ENCODE data around the gene ATAD2B.
"Not testable (repeated sequence)": the region's sequence is repeated elsewhere in the genome, so short reads cannot be mapped to it uniquely, and the experiment has no call there.

ATAD2B gene

DNA sequence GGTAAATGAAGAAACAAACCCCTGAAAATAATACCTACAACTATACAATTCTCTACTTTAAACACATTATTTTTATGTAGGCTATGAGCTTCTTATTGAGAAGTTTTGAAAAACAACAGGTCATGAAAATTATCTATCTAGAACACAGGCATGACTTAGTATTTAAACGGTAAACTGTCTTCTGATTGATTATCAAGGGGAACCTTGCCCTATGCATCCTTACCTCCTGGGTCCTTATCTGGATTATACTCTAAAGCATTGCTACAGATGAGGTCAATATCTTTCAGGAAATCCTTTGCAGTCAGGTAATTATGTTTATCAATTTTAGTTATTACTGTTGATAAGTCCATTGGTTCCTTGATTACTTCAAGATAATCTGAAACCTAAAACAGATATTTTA is 144.3 kb downstream of the ATAD2B start:
- DNase-seq, result no peak

DNA sequence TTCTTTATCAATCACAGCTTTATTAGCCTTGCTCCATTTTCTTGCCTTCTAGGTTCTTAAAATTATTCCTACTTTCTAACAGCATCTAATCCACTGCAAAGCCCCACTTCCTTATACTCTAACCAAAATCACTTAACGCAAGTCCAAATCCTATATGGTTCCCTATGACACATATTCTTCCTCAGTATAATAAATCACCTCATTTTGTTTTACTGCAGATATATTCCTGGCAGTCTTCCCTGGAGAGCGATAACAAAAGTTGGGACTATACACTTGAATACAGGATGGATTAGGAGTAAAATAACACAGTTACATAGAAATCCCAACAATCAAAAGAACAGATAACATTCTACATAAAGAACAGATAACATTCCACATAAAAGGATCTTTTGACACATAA is 144.8 kb downstream of the ATAD2B start:
- DNase-seq, result no peak

GRCh38 chr2:23780465-23780864 is 146.5 kb downstream of the ATAD2B start:
- DNase-seq, result not testable (repeated sequence)

- no peak for DNase-seq
These were observed 149.1 kb downstream of the ATAD2B start for GRCh38 chr2:23777826-23778225.

DNA sequence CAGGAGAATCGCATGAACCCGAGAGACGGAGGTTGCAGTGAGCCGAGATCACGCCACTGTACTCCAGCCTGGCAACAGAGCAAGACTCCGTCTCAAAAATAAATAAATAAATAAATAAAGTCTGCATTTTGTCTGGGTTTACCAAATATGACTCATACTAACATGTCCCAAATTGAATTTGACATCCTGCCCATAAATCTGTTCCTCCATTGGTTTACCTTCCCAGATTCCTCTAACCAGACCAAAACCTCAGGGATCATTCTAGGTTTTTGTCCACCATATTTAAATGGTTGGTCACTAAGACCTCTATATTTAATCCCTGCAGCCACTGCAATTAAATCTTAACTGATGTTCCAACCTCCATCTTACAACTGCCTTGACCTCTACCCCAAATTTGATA is 150.9 kb downstream of the ATAD2B start:
- no peak for DNase-seq

DNA sequence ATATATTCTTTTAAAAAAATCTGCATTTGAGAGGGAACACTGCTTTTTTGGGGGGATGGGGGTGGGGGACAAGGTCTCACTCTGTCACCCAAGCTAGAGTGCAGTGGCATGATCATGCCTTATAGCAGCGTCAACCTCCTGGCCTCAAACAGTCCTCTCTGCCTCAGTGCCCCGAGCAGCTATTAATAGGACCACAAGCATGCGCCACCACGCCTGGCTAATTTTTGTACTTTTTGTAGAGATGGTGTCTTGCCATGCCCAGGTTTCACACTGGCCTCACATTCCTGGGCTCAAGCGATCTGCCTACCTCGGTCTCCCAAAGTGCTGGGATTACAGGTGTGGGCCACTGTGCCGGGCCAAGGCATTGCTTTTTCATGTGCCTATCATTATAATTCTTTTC is 154.2 kb downstream of the ATAD2B start:
- DNase-seq, result no peak

DNA sequence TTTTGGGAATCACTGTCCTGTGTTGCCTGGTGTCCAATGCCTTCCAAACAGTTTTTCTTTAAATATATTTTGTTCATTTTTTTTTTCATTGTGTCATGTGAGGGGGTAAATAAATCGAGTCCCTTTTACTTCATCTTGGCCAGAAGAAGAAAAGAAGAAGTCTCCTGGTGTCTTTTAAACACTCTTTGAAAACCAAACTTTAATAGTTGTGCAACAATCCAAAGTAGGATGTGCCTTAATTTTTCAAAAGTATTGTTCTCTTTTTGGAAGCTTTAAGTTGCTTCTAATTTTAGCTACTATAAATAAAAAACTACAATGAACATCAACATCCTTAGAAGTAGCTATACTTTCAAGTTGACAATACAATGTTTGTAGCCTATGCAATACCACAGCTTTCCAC is 154.9 kb downstream of the ATAD2B start:
- DNase-seq, result no peak

- no peak for DNase-seq
These were observed 157.6 kb downstream of the ATAD2B start for GRCh38 chr2:23769364-23769763.

GRCh38 chr2:23767876-23768621 is 158.9 kb downstream of the ATAD2B start:
- no peak for DNase-seq

DNA sequence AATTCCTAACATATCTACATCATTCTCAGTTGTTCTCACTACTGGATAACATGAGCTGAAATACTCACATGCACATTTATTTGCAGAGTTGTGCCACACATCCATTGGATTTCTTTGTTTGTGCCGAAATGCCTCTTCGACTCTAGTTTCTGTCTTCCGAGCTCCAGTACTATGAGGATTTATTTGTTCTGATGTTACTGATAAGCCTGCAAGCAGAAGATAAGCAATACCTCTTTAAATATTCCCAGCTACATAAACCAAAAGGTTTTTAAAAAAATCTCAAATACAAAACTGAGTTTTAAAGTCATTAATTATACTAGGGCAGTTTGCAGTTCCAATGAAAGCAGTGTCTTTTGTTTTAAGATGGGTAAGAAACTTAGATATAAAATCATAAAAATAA is 164.8 kb downstream of the ATAD2B start:
- DNase-seq, result no peak

GRCh38 chr2:23761638-23762037 is 165.3 kb downstream of the ATAD2B start:
- no peak for DNase-seq

DNA sequence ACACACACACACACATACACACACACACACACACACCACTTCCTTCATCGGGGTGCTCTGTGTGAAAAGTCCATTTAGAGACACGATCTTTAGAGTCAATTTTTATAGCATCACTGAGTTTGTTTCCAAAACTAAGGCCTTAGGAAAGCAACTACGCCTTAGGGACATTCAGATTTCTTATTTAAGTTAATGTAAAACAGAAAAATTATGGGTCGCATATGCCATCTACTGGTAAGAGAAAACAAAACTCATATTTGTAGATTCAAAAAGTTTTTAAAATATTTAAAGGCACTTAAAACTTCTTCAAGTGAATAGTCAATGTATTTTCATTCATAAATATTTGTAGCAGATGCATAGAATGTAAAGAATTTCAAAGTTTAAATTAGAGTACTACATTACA is 166.2 kb downstream of the ATAD2B start:
- no peak for DNase-seq

- peak; percentile 8 for DNase-seq
These were observed 169.1 kb downstream of the ATAD2B start for GRCh38 chr2:23757686-23758433.

DNA sequence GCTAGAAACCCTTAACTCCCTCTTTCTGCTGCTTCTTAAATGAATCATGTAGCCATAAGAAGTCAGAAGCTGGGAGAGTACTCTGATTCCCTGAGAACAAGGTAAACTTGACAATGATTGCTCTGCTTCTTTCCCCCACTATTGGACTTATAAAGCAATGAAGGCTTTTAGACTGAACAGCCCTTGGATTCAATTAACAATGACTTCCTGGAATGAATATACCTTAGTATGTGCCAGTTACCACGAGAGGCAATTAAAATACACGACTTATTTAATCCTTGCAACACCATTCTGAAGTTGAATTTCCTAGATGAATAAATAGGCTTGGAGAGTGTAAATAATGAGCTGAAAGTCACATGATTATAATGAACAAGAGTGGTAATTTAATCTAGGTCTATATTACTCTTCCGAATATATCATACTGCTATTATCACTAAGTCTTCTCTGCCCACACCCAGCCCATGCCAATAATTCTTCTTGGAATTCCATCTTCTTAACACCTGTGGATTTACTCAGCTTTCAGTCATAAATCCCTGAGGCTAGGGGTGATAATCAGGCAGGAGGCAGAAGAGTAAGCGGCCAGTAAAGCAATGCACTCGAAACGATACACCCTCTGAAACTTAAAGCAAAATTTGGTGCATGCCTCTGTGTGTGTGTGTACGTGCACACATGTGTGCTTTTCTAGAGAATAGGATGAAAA is 170.2 kb downstream of the ATAD2B start:
- DNase-seq, result no peak

DNA sequence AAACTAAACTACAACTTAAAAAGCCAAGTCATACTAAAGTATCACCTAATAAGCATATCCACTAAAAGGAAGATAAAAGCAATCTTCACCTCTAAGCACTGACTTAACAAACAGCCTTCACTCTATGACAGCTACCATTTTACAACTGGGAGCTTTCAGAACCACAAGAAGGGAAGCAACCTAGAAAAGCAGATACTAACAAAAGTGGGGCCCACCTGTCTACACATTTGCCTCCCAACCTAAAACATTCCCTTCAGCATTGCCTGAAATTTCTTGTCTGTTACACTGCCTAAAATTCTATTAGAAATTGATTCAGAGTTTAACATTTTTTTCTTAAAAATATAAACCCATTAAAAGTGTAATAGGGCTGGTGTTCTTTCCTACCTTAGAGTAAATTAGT is 172.0 kb downstream of the ATAD2B start:
- no peak for DNase-seq

DNA sequence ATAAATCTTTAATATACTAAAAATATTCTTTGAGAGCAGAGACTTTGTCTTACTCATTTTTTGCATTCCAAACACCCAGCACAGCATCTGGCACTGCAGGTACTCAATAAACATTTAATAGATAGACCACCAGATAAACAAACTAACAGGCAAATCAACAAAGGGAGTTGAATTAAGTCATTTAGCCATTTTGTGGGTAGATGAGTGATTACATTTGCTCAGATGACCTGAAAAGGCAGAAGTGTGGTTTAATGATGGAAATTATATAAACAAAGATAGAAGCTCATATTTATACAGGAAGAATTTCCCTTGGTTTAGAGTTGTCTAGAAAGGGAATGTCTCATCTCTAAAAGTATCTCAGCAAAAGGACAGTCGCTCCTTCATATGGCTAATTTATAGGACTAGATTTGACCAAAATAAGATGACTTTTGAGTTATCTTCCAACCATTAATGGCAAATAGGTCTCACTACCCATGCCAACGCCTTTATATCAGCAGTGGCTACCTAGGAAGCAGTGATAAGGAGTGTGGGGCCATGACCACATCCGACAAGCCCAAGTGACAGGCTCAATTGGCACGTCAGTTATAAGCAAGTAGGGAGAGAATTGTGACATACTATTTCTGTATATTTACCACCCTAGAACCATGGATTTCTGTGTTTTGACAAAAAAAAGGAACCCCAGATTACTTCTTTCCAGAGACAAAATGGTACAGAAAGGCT is 173.5 kb downstream of the ATAD2B start:
- no peak for DNase-seq

- no peak for DNase-seq
These were observed 175.1 kb downstream of the ATAD2B start for GRCh38 chr2:23751747-23752265.

DNA sequence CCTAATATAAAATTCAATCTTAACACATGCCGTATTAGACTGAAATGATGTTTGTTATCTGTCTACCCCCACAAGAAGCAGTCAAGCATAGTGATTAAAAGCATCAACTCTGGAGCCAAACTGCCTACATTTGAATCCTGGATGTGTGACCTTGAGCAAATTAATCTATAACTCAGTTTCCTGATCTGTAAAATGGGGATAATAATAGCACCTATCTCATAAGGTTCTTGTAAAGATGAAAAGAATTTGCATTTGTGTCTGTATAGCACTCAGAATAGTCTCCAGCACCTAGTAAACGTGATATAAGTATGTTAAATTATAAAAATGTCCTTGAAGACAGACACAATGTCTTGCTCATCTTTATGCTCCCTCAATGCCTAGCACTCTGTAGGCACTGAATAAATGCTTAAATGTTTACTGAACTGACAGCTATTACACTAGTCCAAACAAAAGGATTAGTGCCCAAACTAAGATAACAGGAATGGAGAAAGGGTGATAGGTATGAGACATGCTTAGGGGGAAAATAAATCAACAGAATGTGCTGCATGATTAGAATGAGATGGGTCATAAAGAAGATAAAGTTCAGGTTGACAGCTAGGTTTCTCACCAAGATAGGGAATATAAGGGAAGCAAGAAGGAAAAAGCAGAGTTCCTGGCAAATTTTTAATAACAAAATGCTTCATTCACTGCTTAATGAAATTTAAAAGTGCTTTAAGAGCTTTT is 180.6 kb downstream of the ATAD2B start:
- DNase-seq, result no peak

GRCh38 chr2:23745726-23746105 is 181.2 kb downstream of the ATAD2B start:
- no peak for DNase-seq

DNA sequence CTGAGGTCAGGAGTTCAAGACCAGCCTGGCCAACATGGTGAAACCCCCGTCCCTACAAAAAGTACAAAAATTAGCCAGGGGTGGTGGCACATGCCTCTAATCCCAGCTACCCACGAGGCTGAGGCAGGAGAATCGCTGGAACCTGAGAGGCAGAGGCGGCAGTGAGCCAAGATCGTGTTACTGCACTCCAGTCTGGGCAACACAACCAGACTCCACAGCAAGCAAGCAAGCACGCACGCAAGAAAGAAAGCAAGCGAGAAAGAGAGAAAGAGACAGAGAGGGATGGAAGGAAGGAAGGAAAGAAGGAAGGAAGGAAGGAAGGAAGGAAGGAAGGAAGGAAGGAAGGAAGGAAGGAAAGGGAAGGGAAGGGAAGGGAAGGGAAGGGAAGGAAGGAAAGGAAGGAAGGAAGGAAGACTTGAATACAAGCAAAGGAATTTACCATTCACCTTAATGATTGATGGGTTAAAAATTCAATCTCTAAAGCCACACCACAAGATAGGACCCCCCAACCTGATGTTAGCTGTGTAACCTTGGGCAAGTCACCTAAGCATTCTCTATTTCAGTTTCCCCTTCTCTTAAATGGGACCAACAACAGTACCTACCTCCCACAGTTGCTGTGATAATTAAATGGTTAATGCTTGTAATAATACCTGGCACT is 181.7 kb downstream of the ATAD2B start:
- DNase-seq, result no peak

DNA sequence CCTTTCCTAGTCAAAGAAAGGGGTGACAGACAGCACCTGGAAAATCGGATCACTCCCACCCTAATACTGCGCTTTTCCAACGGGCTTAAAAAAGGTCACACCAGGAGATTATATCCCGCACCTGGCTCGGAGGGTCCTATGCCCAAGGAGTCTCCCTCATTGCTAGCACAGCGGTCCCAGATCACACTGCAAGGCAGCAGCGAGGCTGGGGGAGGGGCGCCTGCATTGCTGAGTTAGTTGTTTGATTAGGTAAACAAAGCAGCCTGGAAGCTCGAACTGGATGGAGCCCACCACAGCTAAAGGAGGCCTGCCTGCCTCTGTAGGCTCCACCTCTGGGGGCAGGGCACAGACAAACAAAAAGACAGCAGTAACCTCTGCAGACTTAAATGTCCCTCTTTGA is 190.1 kb downstream of the ATAD2B start:
- not testable (repeated sequence) for DNase-seq

DNA sequence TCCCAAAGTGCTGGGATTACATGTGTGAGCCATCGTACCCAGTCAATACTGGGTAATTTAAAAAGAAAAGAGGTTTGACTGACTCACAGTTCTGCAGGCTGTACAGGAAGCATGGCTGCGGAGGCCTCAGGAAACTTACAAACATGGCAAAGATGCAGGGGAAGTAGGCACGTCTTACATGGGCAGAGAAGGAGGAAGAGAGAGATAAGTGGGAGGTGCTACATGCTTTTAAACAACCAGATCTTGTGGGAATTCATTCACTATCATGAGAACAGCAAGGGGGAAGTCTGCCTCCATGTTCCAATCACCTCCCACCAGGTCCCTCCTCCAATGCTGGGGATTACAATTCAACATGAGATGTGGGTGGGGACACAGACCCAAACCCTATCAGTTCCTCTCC is 192.5 kb downstream of the ATAD2B start:
- no peak for DNase-seq
